Neural progenitor cell (in vitro differentiated cells): ENCODE measurements around the gene BIK. TPM values are rescaled to one million over a fixed set of nuclear protein-coding genes. Genes with fewer than 3 reads are reported as not detected.

Experiments
- DNase-seq: peaks from one replicate; pipeline ENCODE4 v3.0.0-alpha.2; 2016; ENCODE audit warnings: low spot score
- H2AFZ ChIP-seq: fragments of 200-600 bp; sonication (generic); replicated peaks from 2 replicates; pipeline ENCODE4 v1.6.1; 2016; ENCODE audit warnings: antibody characterized with exemption
- H3F3A ChIP-seq: fragments of 200-600 bp; sonication (generic); 2 replicates; pipeline ENCODE4 v1.6.1; 2016; ENCODE audit warnings: antibody characterized with exemption, low read depth
- H3K27ac ChIP-seq: fragments of 200-600 bp; sonication (generic); 2 replicates; pipeline ENCODE4 v1.5.1; 2016; ENCODE audit warnings: mild to moderate bottlenecking
- H3K27me3 ChIP-seq: fragments of 200-600 bp; sonication (generic); 2 replicates; pipeline ENCODE4 v1.6.1; 2016; ENCODE audit warnings: mild to moderate bottlenecking, moderate library complexity
- H3K36me3 ChIP-seq: fragments of 200-600 bp; sonication (generic); 2 replicates; pipeline ENCODE4 v1.5.1; 2016
- H3K4me1 ChIP-seq: fragments of 200-600 bp; sonication (generic); 2 replicates; pipeline ENCODE4 v1.6.1; 2016; ENCODE audit warnings: mixed run types
- H3K4me2 ChIP-seq: fragments of 200-600 bp; sonication (generic); 2 replicates; pipeline ENCODE4 v1.6.1; 2016
- H3K4me3 ChIP-seq: fragments of 200-600 bp; sonication (generic); 2 replicates; pipeline ENCODE4 v1.5.1; 2016
- H3K79me2 ChIP-seq: fragments of 200-600 bp; sonication (generic); 2 replicates; pipeline ENCODE4 v1.6.1; 2016; ENCODE audit warnings: low read depth
- H3K9ac ChIP-seq: fragments of 200-600 bp; sonication (generic); 2 replicates; pipeline ENCODE4 v1.6.1; 2016
- H3K9me3 ChIP-seq: fragments of 200-600 bp; sonication (generic); 2 replicates; pipeline ENCODE4 v1.5.1; 2016; ENCODE audit warnings: low read depth
- H4K20me1 ChIP-seq: fragments of 200-600 bp; sonication (generic); 2 replicates; pipeline ENCODE4 v1.6.1; 2016; ENCODE audit warnings: low read depth
- H3K27ac Mint-ChIP-seq: 3 replicates; pipeline ENCODE4 v1.8.0; 2021; ENCODE audit warnings: mixed read lengths
- H3K27me3 Mint-ChIP-seq: 2 replicates; pipeline ENCODE4 v1.8.0; 2022; ENCODE audit warnings: low read depth, mild to moderate bottlenecking, inconsistent platforms, moderate library complexity, mixed read lengths; ENCODE audit not compliant: insufficient read depth
- H3K36me3 Mint-ChIP-seq: 3 replicates; pipeline ENCODE4 v1.8.0; 2021; ENCODE audit warnings: mixed read lengths
- H3K4me1 Mint-ChIP-seq: 3 replicates; pipeline ENCODE4 v1.8.0; 2021; ENCODE audit warnings: mixed read lengths
- H3K4me3 Mint-ChIP-seq: 3 replicates; pipeline ENCODE4 v1.8.0; 2021; ENCODE audit warnings: mild to moderate bottlenecking, moderate library complexity, mixed read lengths
- H3K9me3 Mint-ChIP-seq: 3 replicates; pipeline ENCODE4 v1.8.0; 2020; ENCODE audit warnings: mixed read lengths
- CTCF ChIP-seq: fragments of 200-600 bp; sonication (generic); IDR thresholded peaks from 2 replicates; pipeline ENCODE4 v1.5.1; 2017; ENCODE audit warnings: antibody characterized with exemption, mild to moderate bottlenecking
- EZH2 ChIP-seq: fragments of 200-600 bp; sonication (generic); IDR thresholded peaks from 2 replicates; pipeline ENCODE4 v1.6.1; 2017; ENCODE audit warnings: antibody characterized with exemption, mild to moderate bottlenecking, moderate library complexity
- EZH2phosphoT487 ChIP-seq: fragments of 200-600 bp; sonication (generic); IDR thresholded peaks from 2 replicates; pipeline ENCODE4 v1.6.1; 2017; ENCODE audit warnings: antibody characterized with exemption
- total RNA-seq: library from RNA; depleted of rRNA; stranded (reverse); fragments of >200 nt; gene quantifications from 2 replicates; pipeline ENCODE4 v1.2.3, GENCODE V29; 2015; ENCODE audit warnings: low replicate concordance

Gene BIK
- total RNA-seq, 1 donor from 2014 or later: 2.2 TPM

GRCh38 chr22:43077121-43077877, 33.3 kb upstream of the BIK start:
- Histone ChIP-seq H3K27ac (no peak overlapping the region), H3F3A (no peaks in the 10 kb centered on the region), H2AFZ (no peak overlapping the region), H3K9ac (no peak overlapping the region), H3K4me3 (no peak overlapping the region), H3K4me2 (no peak overlapping the region), H4K20me1 (no peaks in the 10 kb centered on the region), H3K79me2 (no peaks in the 10 kb centered on the region), H3K36me3 (no peaks in the 10 kb centered on the region), H3K27me3 (no peaks in the 10 kb centered on the region), H3K9me3 (no peaks in the 10 kb centered on the region), H3K4me1 (no peaks in the 10 kb centered on the region)
- Mint-ChIP-seq H3K4me3 (peak overlapping the region; percentile 59), H3K36me3 (peaks cover 14% of the 10 kb centered on the region), H3K4me1 (peaks cover 5% of the 10 kb centered on the region), H3K27me3 (peaks cover 2% of the 10 kb centered on the region), H3K9me3 (no peaks in the 10 kb centered on the region), H3K27ac (peak overlapping the region; percentile 78)
- no peak for TF ChIP-seq CTCF
- no peak for TF ChIP-seq EZH2
- no peak for TF ChIP-seq EZH2phosphoT487
- no peak for DNase-seq

GRCh38 chr22:43078522-43078921, 32.0 kb upstream of the BIK start:
- no peak for DNase-seq
- no peak overlapping the region for H3K27ac Mint-ChIP-seq
- no peak overlapping the region for H3K9ac ChIP-seq
- no peaks in the 10 kb centered on the region for H3K79me2 ChIP-seq
- H3K36me3 ChIP-seq: no peaks in the 10 kb centered on the region
- no peaks in the 10 kb centered on the region for H3K4me1 ChIP-seq
- no peaks in the 10 kb centered on the region for H3F3A ChIP-seq
- no peak overlapping the region for H3K4me3 Mint-ChIP-seq
- no peak overlapping the region for H3K4me2 ChIP-seq
- H3K4me1 Mint-ChIP-seq: peaks cover 5% of the 10 kb centered on the region
- peaks cover 2% of the 10 kb centered on the region for H3K27me3 Mint-ChIP-seq
- no peaks in the 10 kb centered on the region for H3K27me3 ChIP-seq
- no peak overlapping the region for H3K27ac ChIP-seq
- H4K20me1 ChIP-seq: no peaks in the 10 kb centered on the region
- H3K9me3 Mint-ChIP-seq: no peaks in the 10 kb centered on the region
- H2AFZ ChIP-seq: no peak overlapping the region
- H3K9me3 ChIP-seq: no peaks in the 10 kb centered on the region
- H3K36me3 Mint-ChIP-seq: peaks cover 14% of the 10 kb centered on the region
- TF ChIP-seq EZH2 (no peak), CTCF (no peak), EZH2phosphoT487 (no peak)
- H3K4me3 ChIP-seq: no peak overlapping the region

- H2AFZ ChIP-seq: no peak overlapping the region
- no peak overlapping the region for H3K27ac ChIP-seq
- Mint-ChIP-seq H3K27me3 (peaks cover 3% of the 10 kb centered on the region), H3K36me3 (peaks cover 14% of the 10 kb centered on the region), H3K4me1 (peaks cover 5% of the 10 kb centered on the region), H3K9me3 (no peaks in the 10 kb centered on the region), H3K4me3 (no peak overlapping the region), H3K27ac (no peak overlapping the region)
- no peaks in the 10 kb centered on the region for H3K9me3 ChIP-seq
- no peaks in the 10 kb centered on the region for H3K4me1 ChIP-seq
- no peaks in the 10 kb centered on the region for H3K79me2 ChIP-seq
- no peak overlapping the region for H3K4me3 ChIP-seq
- no peaks in the 10 kb centered on the region for H3F3A ChIP-seq
- H4K20me1 ChIP-seq: no peaks in the 10 kb centered on the region
- no peaks in the 10 kb centered on the region for H3K27me3 ChIP-seq
- no peak overlapping the region for H3K4me2 ChIP-seq
- no peak overlapping the region for H3K9ac ChIP-seq
- no peak for DNase-seq
- TF ChIP-seq CTCF (no peak), EZH2 (no peak), EZH2phosphoT487 (no peak)
- H3K36me3 ChIP-seq: no peaks in the 10 kb centered on the region
Measured at GRCh38 chr22:43079742-43080141, 30.8 kb upstream of the BIK start.
